Suprapubic skin (tissue), 4 donors: ENCODE measurements around the gene LARP4B. TPM values are rescaled to one million over a fixed set of nuclear protein-coding genes. Genes with fewer than 3 reads are reported as not detected.

Source experiments
- DNase-seq, 2 donors: peaks; one replicate each; pipeline ENCODE4 v3.0.0-alpha.2; 2019; ENCODE audit warnings: low spot score in 2 of 2
- H3K27ac ChIP-seq: fragments of 200-600 bp; sonication (generic); one replicate; pipeline ENCODE4 v1.5.1; 2019
- H3K27me3 ChIP-seq: fragments of 200-600 bp; sonication (generic); one replicate; pipeline ENCODE4 v1.5.1; 2019
- H3K36me3 ChIP-seq: fragments of 200-600 bp; sonication (generic); one replicate; pipeline ENCODE4 v1.5.1; 2019
- H3K4me1 ChIP-seq: fragments of 200-600 bp; sonication (generic); one replicate; pipeline ENCODE4 v1.5.1; 2019
- H3K4me3 ChIP-seq: fragments of 200-600 bp; sonication (generic); one replicate; pipeline ENCODE4 v1.5.1; 2019; ENCODE audit warnings: mild to moderate bottlenecking
- H3K9me3 ChIP-seq: fragments of 200-600 bp; sonication (generic); one replicate; pipeline ENCODE4 v1.5.1; 2019
- CTCF ChIP-seq, 2 donors: fragments of 200-600 bp in 1 of 2; fragments of 450-650 bp in 1 of 2; sonication (generic) in 1 of 2; IDR thresholded peaks; one replicate each; pipeline ENCODE4 v1.5.1; 2016 to 2019; ENCODE audit warnings: antibody characterized with exemption in 2 of 2, mild to moderate bottlenecking in 1 of 2, moderate library complexity in 1 of 2
- EP300 ChIP-seq: sonication (generic); formaldehyde crosslinking; IDR thresholded peaks from one replicate; pipeline ENCODE4 v1.6.1; 2017; ENCODE audit warnings: antibody characterized with exemption
- POLR2A ChIP-seq, 2 donors: fragments of 450-650 bp; IDR thresholded peaks; one replicate each; pipeline ENCODE4 v1.6.1; 2017; ENCODE audit warnings: antibody characterized with exemption in 2 of 2, mild to moderate bottlenecking in 2 of 2, moderate library complexity in 2 of 2
- POLR2AphosphoS5 ChIP-seq, 3 donors: sonication (generic); formaldehyde crosslinking; IDR thresholded peaks; one replicate each; pipeline ENCODE4 v1.6.1; 2017; ENCODE audit warnings: antibody characterized with exemption in 3 of 3
- WGBS: methylation state at CpG from one replicate; pipeline ENCODE4 v1.1.5; 2018; 5-methylcytosine and 5-hydroxymethylcytosine counted together
- total RNA-seq, 4 donors: library from RNA; depleted of rRNA; stranded (reverse); fragments of >200 nt; gene quantifications; one replicate each; pipeline ENCODE4 v1.1.0, GENCODE V29; 2016

Gene LARP4B
- total RNA-seq, 4 donors from 2014 or later = 53.5 to 100 (median 69.7) TPM

GRCh38 chr10:828191-828590 is 103.3 kb downstream of the LARP4B start:
- no peak for DNase-seq
- Histone ChIP-seq H3K27ac (no peak overlapping the region), H3K27me3 (no peaks in the 10 kb centered on the region), H3K4me3 (no peak overlapping the region), H3K36me3 (peaks cover 80% of the 10 kb centered on the region), H3K9me3 (no peaks in the 10 kb centered on the region), H3K4me1 (no peaks in the 10 kb centered on the region)
- TF ChIP-seq POLR2A (IDR thresholded peaks at IDR 0.05) = no peak
- no peak for TF ChIP-seq CTCF (IDR thresholded peaks at IDR 0.05)
- no peak for TF ChIP-seq POLR2AphosphoS5 (IDR thresholded peaks at IDR 0.05)
- TF ChIP-seq EP300 = no peak
- WGBS = 96% methylated on average over 9 of the region's 9 CpGs

GRCh38 chr10:824946-825345 is 106.6 kb downstream of the LARP4B start:
- Histone ChIP-seq H3K27me3 (no peaks in the 10 kb centered on the region), H3K36me3 (peaks cover 95% of the 10 kb centered on the region), H3K4me3 (no peak overlapping the region), H3K27ac (no peak overlapping the region), H3K9me3 (no peaks in the 10 kb centered on the region), H3K4me1 (no peaks in the 10 kb centered on the region)
- 74% methylated on average over 7 of the region's 7 CpGs for WGBS
- DNase-seq = no peak
- no peak for TF ChIP-seq EP300
- no peak for TF ChIP-seq CTCF (IDR thresholded peaks at IDR 0.05)
- no peak for TF ChIP-seq POLR2A (IDR thresholded peaks at IDR 0.05)
- no peak for TF ChIP-seq POLR2AphosphoS5 (IDR thresholded peaks at IDR 0.05)

GRCh38 chr10:824497-824896 is 107.0 kb downstream of the LARP4B start:
- DNase-seq = no peak
- Histone ChIP-seq H3K36me3 (peaks cover 95% of the 10 kb centered on the region), H3K27ac (no peak overlapping the region), H3K4me3 (no peak overlapping the region), H3K4me1 (no peaks in the 10 kb centered on the region), H3K9me3 (no peaks in the 10 kb centered on the region), H3K27me3 (no peaks in the 10 kb centered on the region)
- no peak for TF ChIP-seq POLR2A (IDR thresholded peaks at IDR 0.05)
- TF ChIP-seq CTCF (IDR thresholded peaks at IDR 0.05) = no peak
- no peak for TF ChIP-seq POLR2AphosphoS5 (IDR thresholded peaks at IDR 0.05)
- no peak for TF ChIP-seq EP300
- 62% methylated on average over 4 of the region's 4 CpGs for WGBS

GRCh38 chr10:822661-823367 is 108.7 kb downstream of the LARP4B start:
- Histone ChIP-seq H3K9me3 (no peaks in the 10 kb centered on the region), H3K4me3 (no peak overlapping the region), H3K27ac (no peak overlapping the region), H3K36me3 (peaks cover 88% of the 10 kb centered on the region), H3K4me1 (no peaks in the 10 kb centered on the region), H3K27me3 (no peaks in the 10 kb centered on the region)
- DNase-seq = no peak
- no peak for TF ChIP-seq POLR2AphosphoS5 (IDR thresholded peaks at IDR 0.05)
- no peak for TF ChIP-seq CTCF (IDR thresholded peaks at IDR 0.05)
- TF ChIP-seq POLR2A (IDR thresholded peaks at IDR 0.05) = no peak
- no peak for TF ChIP-seq EP300
- WGBS = 84% methylated on average over 10 of the region's 12 CpGs

- 89% methylated on average over 3 of the region's 12 CpGs for WGBS
- TF ChIP-seq POLR2AphosphoS5 (IDR thresholded peaks at IDR 0.05) (no peak), POLR2A (IDR thresholded peaks at IDR 0.05) (no peak), EP300 (no peak), CTCF (IDR thresholded peaks at IDR 0.05) (no peak)
- no peak overlapping the region for H3K27ac ChIP-seq
- H3K27me3 ChIP-seq = no peaks in the 10 kb centered on the region
- H3K4me1 ChIP-seq = no peaks in the 10 kb centered on the region
- DNase-seq = no peak
- H3K9me3 ChIP-seq = no peaks in the 10 kb centered on the region
- H3K4me3 ChIP-seq = no peak overlapping the region
- peaks cover 88% of the 10 kb centered on the region for H3K36me3 ChIP-seq
Observed at GRCh38 chr10:822197-822596, 109.3 kb downstream of the LARP4B start.
